K562 (cell line): Measurements from ENCODE around the gene PRF1. TPM values are rescaled to one million over a fixed set of nuclear protein-coding genes. Genes with fewer than 3 reads are reported as not detected.

Source experiments
- ATAC-seq: fragments of 200-7000 bp; cut with Tn5 transposase; 3 replicates; pipeline ENCODE4 v1.9.1; 2020; ENCODE audit warnings: moderate library complexity
- BruUV-seq: library from RNA; stranded (reverse); fragments of 400-500 nt; replicated peaks from 2 replicates; lab custom pipeline; 2021; lab: Mats Ljungman, UMichigan
- CTCF ChIA-PET: fragments of 300-600 bp; formaldehyde crosslinking; extraction: SDS; loops from one replicate; lab custom pipeline; 2021; ENCODE audit warnings: low intra/inter-chr PET ratio; lab: Yijun Ruan, JAX
- POLR2A ChIA-PET: fragments of 300-600, 350-650 bp; sonication (Branson Sonifier 250); formaldehyde crosslinking; extraction: SDS; loops from one replicate; lab custom pipeline; 2021; ENCODE audit warnings: antibody characterized with exemption, inconsistent platforms; lab: Yijun Ruan, JAX
- DNase-seq, 4 experiments: peaks; one replicate each; pipeline versions ENCODE4 v3.0.0 to v3.0.0-alpha.2; 2011 to 2018; ENCODE audit warnings: low spot score in 3 of 4, mixed read lengths in 3 of 4; ENCODE audit errors: extremely low read depth in 1 of 4
- FAIRE-seq: peaks from 2 replicates; lab custom pipeline; 2011; peaks lifted over from hg19 to GRCh38; lab: Jason Lieb, UNC
- H2AFZ ChIP-seq: 2 replicates; pipeline ENCODE4 v1.6.0; 2011; ENCODE audit warnings: low read depth, low read length, control low read depth, inconsistent platforms
- H3K27ac ChIP-seq: fragments of 200-600 bp; 3 replicates; pipeline ENCODE4 v1.8.0; 2011; ENCODE audit warnings: low read depth, mild to moderate bottlenecking, control low read depth, inconsistent platforms, low read length, moderate library complexity, mixed read lengths; ENCODE audit errors: extremely low read depth
- H3K27me3 ChIP-seq, 2 experiments: fragments of 300-600 bp in 1 of 2; 2 replicates in 1 of 2; 3 replicates in 1 of 2; pipeline versions ENCODE4 v1.6.0 to v1.8.0; 2011; ENCODE audit warnings: inconsistent platforms in 2 of 2, low read length in 2 of 2, mild to moderate bottlenecking in 1 of 2, mixed read lengths in 1 of 2, moderate library complexity in 1 of 2; ENCODE audit not compliant: control insufficient read depth in 2 of 2, insufficient read depth in 2 of 2
- H3K36me3 ChIP-seq: fragments of 300-600 bp; 3 replicates; pipeline ENCODE4 v1.8.0; 2011; ENCODE audit warnings: mild to moderate bottlenecking, low read length, inconsistent platforms; ENCODE audit not compliant: control insufficient read depth, insufficient read depth
- H3K4me1 ChIP-seq, 2 experiments: fragments of 200-600 bp in 1 of 2; replicated peaks in 1 of 2; 2 replicates in 1 of 2; 3 replicates in 1 of 2; pipeline versions ENCODE4 v1.5.1 to v1.8.0; 2011; ENCODE audit warnings: inconsistent platforms in 2 of 2, low read length in 2 of 2, mild to moderate bottlenecking in 1 of 2, mixed read lengths in 1 of 2, moderate library complexity in 1 of 2; ENCODE audit not compliant: control insufficient read depth in 2 of 2, insufficient read depth in 2 of 2
- H3K4me2 ChIP-seq: 2 replicates; pipeline ENCODE4 v1.6.1; 2011; ENCODE audit warnings: low read length, control low read depth, inconsistent platforms, mixed read lengths; ENCODE audit not compliant: insufficient read depth
- H3K4me3 ChIP-seq: fragments of 200-600 bp; sonication (generic), shearing (Covaris generic); 2 replicates; pipeline ENCODE4 v1.5.1; 2016; ENCODE audit warnings: control low read depth, inconsistent platforms
- H3K79me2 ChIP-seq: fragments of 200-600 bp; 3 replicates; pipeline ENCODE4 v1.8.0; 2011; ENCODE audit warnings: low read length, inconsistent platforms; ENCODE audit not compliant: control insufficient read depth, insufficient read depth
- H3K9ac ChIP-seq, 2 experiments: 2 replicates each; pipeline versions ENCODE4 v1.6.0 to v1.6.1; 2011; ENCODE audit warnings: low read depth in 2 of 2, low read length in 2 of 2, control low read depth in 1 of 2, inconsistent platforms in 1 of 2, mild to moderate bottlenecking in 1 of 2, mixed read lengths in 1 of 2; ENCODE audit not compliant: insufficient read depth in 1 of 2
- H3K9me1 ChIP-seq: one replicate; pipeline ENCODE4 v1.6.0; 2011; ENCODE audit warnings: inconsistent platforms, mild to moderate bottlenecking, low read length, moderate library complexity; ENCODE audit not compliant: control insufficient read depth, insufficient read depth
- H3K9me3 ChIP-seq: replicated peaks from 2 replicates; pipeline ENCODE4 v1.5.1; 2011; ENCODE audit warnings: low read depth, low read length, inconsistent platforms; ENCODE audit not compliant: control insufficient read depth, insufficient read depth
- H4K20me1 ChIP-seq: replicated peaks from 2 replicates; pipeline ENCODE4 v1.6.1; 2011; ENCODE audit warnings: low read length, inconsistent platforms, mixed read lengths; ENCODE audit not compliant: control insufficient read depth, insufficient read depth
- ARID3A ChIP-seq: IDR thresholded peaks from 2 replicates; pipeline ENCODE4 v1.6.1; 2012; ENCODE audit warnings: low read depth, low read length, improper control_type of control experiment, borderline replicate concordance
- CBFB ChIP-seq: sonication (generic); formaldehyde crosslinking; IDR thresholded peaks from 2 replicates; pipeline ENCODE4 v1.4.0; 2020; ENCODE audit warnings: mild to moderate bottlenecking, missing genetic modification reagents
- KLF16 ChIP-seq: IDR thresholded peaks from 2 replicates; pipeline ENCODE4 v1.6.1; 2016; ENCODE audit warnings: antibody characterized with exemption
- MAZ ChIP-seq, 2 experiments: fragments of 450-650 bp in 1 of 2; sonication (generic) in 1 of 2; formaldehyde crosslinking; IDR thresholded peaks in 1 of 2; conservative IDR thresholded peaks in 1 of 2; 2 replicates each; pipeline versions ENCODE4 v1.4.0 to v1.5.0; 2020; ENCODE audit warnings: mild to moderate bottlenecking in 1 of 2, missing genetic modification reagents in 1 of 2
- RB1 ChIP-seq: fragments of 450-650 bp; IDR thresholded peaks from 2 replicates; pipeline ENCODE4 v1.6.1; 2017; ENCODE audit warnings: low read depth, mild to moderate bottlenecking
- RBM39 ChIP-seq: fragments of 200-400 bp; formaldehyde crosslinking; optimal IDR thresholded peaks from 2 replicates; pipeline ENCODE3; 2018; ENCODE audit warnings: low read depth, low read length
- RCOR1 ChIP-seq, 2 experiments: IDR thresholded peaks; 2 replicates each; pipeline ENCODE4 v1.6.1; 2012; ENCODE audit warnings: low read depth in 2 of 2, low read length in 2 of 2, borderline replicate concordance in 1 of 2, improper control_type of control experiment in 1 of 2
- SMC3 ChIP-seq: conservative IDR thresholded peaks from 2 replicates; pipeline ENCODE4 v1.6.1; 2011; ENCODE audit warnings: low read depth, low read length, improper control_type of control experiment; ENCODE audit not compliant: insufficient read depth
- ZC3H11A ChIP-seq: IDR thresholded peaks from 2 replicates; pipeline ENCODE4 v1.6.1; 2012; ENCODE audit warnings: low read depth, low read length, improper control_type of control experiment
- ZNF354B ChIP-seq: fragments of 250-450 bp; sonication (Bioruptor Pico); IDR thresholded peaks from 2 replicates; pipeline ENCODE4 v1.4.0; 2020
- ZNF445 ChIP-seq: fragments of 250-450 bp; sonication (Bioruptor Pico); IDR thresholded peaks from 2 replicates; pipeline ENCODE4 v1.4.0; 2020; ENCODE audit warnings: low read depth, mild to moderate bottlenecking, moderate library complexity
- ZNF668 ChIP-seq: fragments of 250-450 bp; sonication (Bioruptor Pico); IDR thresholded peaks from 2 replicates; pipeline ENCODE4 v1.8.0; 2022; ENCODE audit warnings: mild to moderate bottlenecking, inconsistent platforms
- WGBS: fragments of 100-300 bp; shearing (Covaris generic); methylation state at CpG from one replicate; pipeline ENCODE4 v1.1.6; 2016; ENCODE audit warnings: low coverage, mixed read lengths; ENCODE audit not compliant: insufficient coverage; ENCODE audit errors: missing lambda C conversion rate; 5-methylcytosine and 5-hydroxymethylcytosine counted together
- in situ Hi-C: fragments of 300-500 bp; cut with MboI; formaldehyde crosslinking; loops from 4 replicates; pipeline ENCODE4 v1.15.0; 2018; ENCODE audit warnings: inconsistent platforms, mixed read lengths
- intact Hi-C: fragments of 100-400 bp; cut with micrococcal nuclease; formaldehyde crosslinking; loops from 2 replicates; pipeline ENCODE4 v1.14.2; 2022
- polyA plus RNA-seq, 8 experiments: library from polyadenylated mRNA; depleted of rRNA in 4 of 8; stranded (reverse) in 5 of 8; unstranded in 3 of 8; fragments of >200 nt; fragmentation: Nextera tagmentation in 2 of 8; fragmentation: Illumina TruSeq in 1 of 8; extraction: Ambion mirVana in 2 of 8; extraction: Trizol in 1 of 8; gene quantifications; 2 replicates each; pipeline versions ENCODE4 v1.2.1 to v1.2.3, GENCODE V29; 2011 to 2014; ENCODE audit warnings: inconsistent platforms in 1 of 8, missing spikeins in 1 of 8
- total RNA-seq, 7 experiments: library from RNA; depleted of rRNA in 6 of 7; stranded (reverse); fragments of >200 nt in 6 of 7; fragmentation: Illumina TruSeq in 2 of 7; extraction: Trizol in 2 of 7; gene quantifications; 2 replicates each; pipeline versions ENCODE4 v1.2.1 to v1.2.3, GENCODE V29; 2011 to 2021; ENCODE audit warnings: low replicate concordance in 1 of 7
- TF ChIP-seq, protein P1 (sequence below), 3 experiments: IDR thresholded peaks in 2 of 3; conservative IDR thresholded peaks in 1 of 3; 2 replicates each; pipeline ENCODE4 v1.5.1; 2011 to 2012; ENCODE audit warnings: low read length in 3 of 3, mild to moderate bottlenecking in 3 of 3, control low read depth in 2 of 3, improper control_type of control experiment in 1 of 3, inconsistent platforms in 1 of 3, low read depth in 1 of 3, mixed read lengths in 1 of 3, moderate library complexity in 1 of 3; ENCODE audit not compliant: insufficient read depth in 2 of 3
- TF ChIP-seq, protein P2 (sequence below), 2 experiments: fragments of 450-650 bp in 1 of 2; sonication (generic) in 1 of 2; formaldehyde crosslinking in 1 of 2; IDR thresholded peaks in 1 of 2; conservative IDR thresholded peaks in 1 of 2; 2 replicates each; pipeline versions ENCODE4 v1.6.1 to v1.8.1; 2016 to 2023; ENCODE audit warnings: mild to moderate bottlenecking in 2 of 2, moderate library complexity in 2 of 2, inconsistent platforms in 1 of 2, missing genetic modification reagents in 1 of 2
- TF ChIP-seq, protein P3 (sequence below), 2 experiments: fragments of 250-450 bp in 1 of 2; fragments of 450-650 bp in 1 of 2; sonication (Bioruptor Pico) in 1 of 2; IDR thresholded peaks; 2 replicates each; pipeline versions ENCODE4 v1.6.1 to v1.8.0; 2016 to 2021; ENCODE audit warnings: mild to moderate bottlenecking in 2 of 2, moderate library complexity in 2 of 2, missing compliant biosample characterization in 1 of 2, missing genetic modification characterization in 1 of 2

PRF1 gene
- total and polyA plus RNA-seq, 9 of the 15 experiments (the other 6 are each of a cell fraction or from before 2014, with no cell fraction given), result 3.8 to 8.6 (median 6.3) TPM

DNA sequence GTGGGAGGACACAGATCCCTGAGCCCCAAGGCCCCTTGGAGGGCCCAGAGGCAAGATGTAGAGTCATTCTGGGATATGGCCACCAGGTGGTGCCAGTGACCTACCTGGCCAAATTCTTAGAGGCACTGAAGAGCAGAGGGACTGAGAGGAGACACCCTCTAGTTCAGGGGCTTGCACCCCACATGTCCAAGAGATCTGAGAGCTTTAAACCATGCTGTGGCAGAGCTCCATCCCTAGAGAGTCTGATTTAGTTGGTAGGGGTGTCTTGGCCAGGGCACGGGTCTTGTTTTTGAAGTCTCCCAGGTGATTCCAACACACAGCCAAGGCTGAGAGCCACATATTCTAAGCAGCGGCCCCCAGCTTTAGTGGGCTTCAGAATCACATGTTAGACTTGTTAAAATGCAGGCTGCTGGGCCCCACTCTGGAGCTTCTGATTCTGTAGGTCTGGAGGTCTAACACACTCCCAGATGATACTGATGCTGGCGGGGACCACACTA lies 52.5 kb downstream of the PRF1 start:
- ATAC-seq (peak; percentile 97), FAIRE-seq (peak; percentile 93), DNase-seq (peak; percentile 82 to 87 (median 84))
- H4K20me1 ChIP-seq, result 0 out of 2 replicates have a peak, but pooled peaks cover 5% of the 10 kb centered on the region
- H3K9me3 ChIP-seq, result no peaks in the 10 kb centered on the region
- H3K79me2 ChIP-seq, result no peaks in the 10 kb centered on the region
- intact Hi-C loops (loop anchor here (1.0 to 10.0 kb wide), 6 partner anchors 69 to 655 kb away; partner anchors contain the start of genes ADAMTS14 and SGPL1), in situ Hi-C loops (loop anchor here (5.0 kb wide), 2 partner anchors 212 to 332 kb away; no protein-coding TSS in a partner anchor)
- 69% methylated on average over 3 of the region's 3 CpGs for WGBS
- POLR2A ChIA-PET, result interaction anchor here (0.7 to 1.1 kb wide), 2 partner anchors 120 to 268 kb away, joined by 3 to 4 read pairs; no protein-coding TSS in a partner anchor
- BruUV-seq, result no TSS peak
- no peak overlapping the region for H3K27ac ChIP-seq
- H2AFZ ChIP-seq, result 0 out of 2 replicates have a peak overlapping the region, but pooled peaks have one; percentile 51
- CTCF ChIA-PET, result interaction anchor here (0.5 to 3.1 kb wide), 6 partner anchors 122 to 330 kb away, joined by 3 to 43 read pairs (median 7); no protein-coding TSS in a partner anchor
- no peaks in the 10 kb centered on the region for H3K36me3 ChIP-seq
- H3K4me1 ChIP-seq, result peaks cover 8 to 13% of the 10 kb centered on the region in 2 experiments
- H3K9me1 ChIP-seq, result no peaks in the 10 kb centered on the region
- no peaks in the 10 kb centered on the region for H3K27me3 ChIP-seq
- no peak overlapping the region for H3K4me2 ChIP-seq
- no peak overlapping the region for H3K9ac ChIP-seq
- H3K4me3 ChIP-seq, result no peak overlapping the region
- TF ChIP-seq ZNF668 (CRISPR knock-in tag) (peak; percentile 18; the same call in 1 of the 2 replicates), ZNF354B (no peak), ZC3H11A (peak; percentile 70; the same call in 1 of the 2 replicates), RCOR1 (IDR thresholded peaks at IDR 0.05; ENCODE audit: borderline replicate concordance in 1 of 2, low read depth in 2 of 2, low read length in 2 of 2) (0 out of 4 replicates have a peak, but pooled peaks of 1 of the 2 experiments have one; percentile 55), RB1 (peak; percentile 75), SMC3 (peak; percentile 99), CBFB (CRISPR knock-in tag) (0 out of 2 replicates have a peak, but pooled peaks have one; percentile 37), MAZ (CRISPR knock-in tag; conservative IDR thresholded peaks at IDR 0.05 in 1 of 2, IDR thresholded peaks at IDR 0.05 in 1 of 2) (0 out of 4 replicates have a peak, but pooled peaks of 1 of the 2 experiments have one; percentile 24), ARID3A (0 out of 2 replicates have a peak, but pooled peaks have one; percentile 25), RBM39 (peak; percentile 32), ZNF445 (CRISPR knock-in tag) (no peak), KLF16 (peak; percentile 67)
- TF ChIP-seq, protein P1, sequence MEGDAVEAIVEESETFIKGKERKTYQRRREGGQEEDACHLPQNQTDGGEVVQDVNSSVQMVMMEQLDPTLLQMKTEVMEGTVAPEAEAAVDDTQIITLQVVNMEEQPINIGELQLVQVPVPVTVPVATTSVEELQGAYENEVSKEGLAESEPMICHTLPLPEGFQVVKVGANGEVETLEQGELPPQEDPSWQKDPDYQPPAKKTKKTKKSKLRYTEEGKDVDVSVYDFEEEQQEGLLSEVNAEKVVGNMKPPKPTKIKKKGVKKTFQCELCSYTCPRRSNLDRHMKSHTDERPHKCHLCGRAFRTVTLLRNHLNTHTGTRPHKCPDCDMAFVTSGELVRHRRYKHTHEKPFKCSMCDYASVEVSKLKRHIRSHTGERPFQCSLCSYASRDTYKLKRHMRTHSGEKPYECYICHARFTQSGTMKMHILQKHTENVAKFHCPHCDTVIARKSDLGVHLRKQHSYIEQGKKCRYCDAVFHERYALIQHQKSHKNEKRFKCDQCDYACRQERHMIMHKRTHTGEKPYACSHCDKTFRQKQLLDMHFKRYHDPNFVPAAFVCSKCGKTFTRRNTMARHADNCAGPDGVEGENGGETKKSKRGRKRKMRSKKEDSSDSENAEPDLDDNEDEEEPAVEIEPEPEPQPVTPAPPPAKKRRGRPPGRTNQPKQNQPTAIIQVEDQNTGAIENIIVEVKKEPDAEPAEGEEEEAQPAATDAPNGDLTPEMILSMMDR (IDR thresholded peaks at IDR 0.05 in 2 of 3, conservative IDR thresholded peaks at IDR 0.05 in 1 of 3; ENCODE audit: insufficient read depth in 2 of 3, low read depth in 1 of 3, low read length in 3 of 3), result peak; percentile 92 to 96 (median 95)
- TF ChIP-seq, protein P2, sequence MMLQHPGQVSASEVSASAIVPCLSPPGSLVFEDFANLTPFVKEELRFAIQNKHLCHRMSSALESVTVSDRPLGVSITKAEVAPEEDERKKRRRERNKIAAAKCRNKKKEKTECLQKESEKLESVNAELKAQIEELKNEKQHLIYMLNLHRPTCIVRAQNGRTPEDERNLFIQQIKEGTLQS (IDR thresholded peaks at IDR 0.05), result no peak
- TF ChIP-seq, protein P2 (CRISPR knock-in tag; conservative IDR thresholded peaks at IDR 0.05), result peak; percentile 58
- TF ChIP-seq, protein P3, sequence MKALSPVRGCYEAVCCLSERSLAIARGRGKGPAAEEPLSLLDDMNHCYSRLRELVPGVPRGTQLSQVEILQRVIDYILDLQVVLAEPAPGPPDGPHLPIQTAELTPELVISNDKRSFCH (CRISPR knock-in tag; IDR thresholded peaks at IDR 0.05), result no peak
- TF ChIP-seq, protein P3 (tag; IDR thresholded peaks at IDR 0.05), result no peak
